Amniotic stem cell (primary cell): ENCODE results near the gene CDK5RAP1.

ENCODE experiments used
- DNase-seq: peaks from one replicate; lab custom pipeline; 2025; lab: John Stamatoyannopoulos, UW

CDK5RAP1 gene

DNA sequence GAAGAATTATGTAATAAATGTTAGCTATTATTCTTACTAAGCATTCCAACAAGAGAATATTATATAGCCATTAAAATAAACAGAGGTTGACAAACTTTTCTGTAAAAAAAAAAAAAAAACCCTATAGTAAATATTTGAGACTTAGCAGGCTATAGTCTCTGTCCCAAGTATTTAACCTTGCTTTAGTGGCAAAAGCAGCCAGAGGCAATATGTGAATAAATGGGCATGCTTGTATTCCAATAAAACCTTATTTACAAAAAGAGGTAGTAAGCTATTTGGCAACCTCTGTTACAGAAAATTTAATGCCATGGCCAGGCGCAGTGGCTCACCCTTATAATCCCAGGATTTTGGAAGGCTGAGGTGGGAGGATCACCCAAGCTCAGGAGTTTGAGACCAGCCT lies 14.6 kb downstream of the CDK5RAP1 start:
- no peak for DNase-seq

DNA sequence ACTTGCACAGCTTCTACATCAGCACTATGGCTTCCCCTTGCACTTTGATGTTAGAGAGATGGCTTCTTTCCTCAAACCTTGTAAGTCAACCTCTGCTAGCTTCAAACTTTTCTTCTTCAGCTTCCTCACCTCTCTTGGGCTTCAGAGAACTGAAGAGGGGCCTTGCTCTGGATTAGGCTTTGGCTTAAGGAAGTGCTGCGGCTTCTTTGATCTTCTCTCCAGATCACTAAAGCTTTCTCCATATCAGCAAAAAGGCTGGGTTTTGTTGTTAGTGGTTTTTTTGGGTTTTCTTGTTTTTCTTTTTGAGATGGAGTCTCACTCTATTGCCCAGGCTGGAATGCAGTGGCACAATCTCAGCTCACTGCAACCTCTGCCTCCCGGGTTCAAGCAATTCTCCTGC lies 24.0 kb downstream of the CDK5RAP1 start:
- no peak for DNase-seq

DNA sequence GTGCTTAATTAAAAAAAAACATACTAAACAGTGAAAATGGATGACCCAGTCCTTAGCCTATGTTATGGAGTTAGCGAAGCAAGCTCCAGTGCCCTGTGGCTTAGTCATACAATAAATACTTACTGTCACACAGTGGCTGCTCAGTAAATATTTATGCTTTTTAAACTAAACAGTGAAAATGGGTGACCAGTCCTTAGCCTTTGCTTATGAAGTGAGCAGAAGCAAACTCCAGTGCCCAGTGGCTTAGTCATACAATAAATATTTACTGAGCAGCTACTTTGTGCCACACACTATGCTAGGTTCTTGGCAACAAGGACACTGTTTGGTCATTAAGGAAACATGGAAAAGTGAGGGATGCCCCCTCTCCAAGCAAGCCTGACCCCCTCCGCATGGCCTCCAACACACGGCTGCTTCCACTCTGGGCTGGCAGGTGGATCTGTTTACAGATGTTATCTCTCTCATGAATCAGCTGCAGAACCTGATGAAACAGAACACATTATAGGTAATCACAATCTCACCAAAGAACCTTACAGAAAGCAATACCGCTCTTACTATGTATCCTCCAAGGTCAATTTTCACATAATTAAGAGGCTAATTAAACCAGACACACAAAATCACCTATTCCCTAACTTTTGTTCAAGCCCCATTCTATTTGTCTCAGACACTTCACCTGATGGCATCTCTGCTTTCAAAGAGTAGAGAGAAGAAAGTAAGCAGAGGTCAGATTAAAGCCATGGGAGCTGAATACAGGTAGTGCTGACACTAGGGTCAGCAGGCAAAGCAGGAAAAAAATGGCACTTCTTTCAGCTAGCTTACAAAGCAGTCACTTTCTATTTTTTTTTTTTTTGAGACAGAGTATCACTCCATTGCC lies 27.3 kb downstream of the CDK5RAP1 start:
- DNase-seq = peak; percentile 10

DNA sequence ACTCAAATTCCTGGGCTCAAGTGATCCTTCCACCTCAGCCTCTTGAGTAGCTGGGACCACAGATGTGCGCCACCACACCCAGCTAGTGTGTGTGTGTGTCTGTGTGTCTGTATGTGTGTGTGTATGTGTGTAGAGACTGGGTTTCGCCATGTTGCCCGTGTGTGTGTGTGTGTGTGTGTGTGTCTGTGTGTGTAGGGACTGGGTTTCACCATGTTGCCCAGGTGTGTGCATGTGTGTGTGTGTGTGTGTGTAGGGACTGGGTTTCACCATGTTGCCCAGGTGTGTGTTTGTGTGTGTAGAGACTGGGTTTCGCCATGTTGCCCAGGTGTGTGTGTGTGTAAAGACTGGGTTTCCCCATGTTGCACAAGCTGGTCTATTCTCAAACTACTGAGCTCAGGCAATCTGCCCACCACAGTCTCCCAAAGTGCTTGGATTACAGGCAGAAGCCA lies 28.3 kb downstream of the CDK5RAP1 start:
- no peak for DNase-seq

- no peak for DNase-seq
These were observed 31.0 kb downstream of the CDK5RAP1 start for GRCh38 chr20:33370291-33370690.

GRCh38 chr20:33362898-33363297 lies 38.4 kb downstream of the CDK5RAP1 start:
- DNase-seq = no peak

DNA sequence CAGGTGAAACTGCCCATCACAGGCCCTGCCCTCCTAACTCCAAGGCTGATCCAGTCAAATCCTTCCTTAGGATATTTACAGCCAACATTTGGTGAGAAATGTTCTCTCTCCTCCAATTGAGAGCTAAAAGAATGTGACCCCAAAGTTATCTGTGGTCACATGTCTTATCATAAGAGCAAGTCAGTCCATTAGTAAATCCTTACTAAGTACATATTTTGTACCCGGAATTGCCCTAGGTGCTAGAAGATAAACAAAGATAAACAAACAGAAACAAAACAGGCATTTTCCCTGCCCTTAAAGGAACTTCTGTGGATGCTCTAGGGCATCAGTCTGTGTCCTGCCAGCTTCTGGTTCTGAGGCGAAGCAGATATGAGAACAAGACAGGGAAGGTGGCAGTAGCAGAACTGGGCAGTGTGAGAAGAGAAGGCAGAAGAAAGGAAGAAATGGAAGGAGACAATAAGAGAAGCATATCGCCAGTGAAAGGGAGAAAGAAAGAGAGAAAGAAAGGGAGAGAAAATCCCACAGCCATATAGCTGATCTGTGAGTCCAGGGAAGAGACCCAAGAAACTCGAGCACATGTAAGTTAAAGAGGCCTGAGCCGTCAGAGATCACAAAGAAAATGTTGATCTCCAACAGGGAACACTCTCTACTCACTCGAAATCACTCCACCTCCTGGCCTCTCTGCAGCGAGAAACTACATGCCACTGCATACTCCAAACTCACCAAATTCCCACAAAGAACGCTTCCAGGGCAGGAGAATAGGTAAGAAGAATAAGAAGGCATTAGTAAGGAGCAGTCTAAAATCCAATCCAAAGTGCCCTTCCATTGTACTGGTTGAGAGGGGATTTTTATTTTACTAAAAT lies 41.7 kb downstream of the CDK5RAP1 start:
- DNase-seq = no peak

- no peak for DNase-seq
These were observed 48.3 kb downstream of the CDK5RAP1 start for GRCh38 chr20:33353013-33353402.

- no peak for DNase-seq
These were observed 48.9 kb downstream of the CDK5RAP1 start for GRCh38 chr20:33352258-33353012.

DNA sequence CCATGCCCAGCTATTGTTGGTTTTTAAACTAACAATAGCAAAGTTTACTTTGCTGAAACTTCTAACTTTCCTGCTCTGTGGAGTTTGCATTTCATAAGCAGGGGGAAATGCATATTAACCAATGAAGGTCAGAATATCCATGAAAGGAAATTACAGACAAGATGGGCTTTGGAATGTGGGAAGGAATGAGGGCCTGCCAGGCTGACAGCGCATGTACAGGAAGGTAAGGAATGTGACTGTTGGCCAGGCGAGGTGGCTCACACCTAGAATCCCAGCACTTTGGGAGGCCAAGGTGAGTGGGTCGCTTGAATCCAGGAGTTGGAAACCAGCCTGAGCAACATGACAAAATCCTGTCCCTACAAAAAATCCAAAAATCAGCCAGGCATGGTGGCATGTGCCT lies 49.6 kb downstream of the CDK5RAP1 start:
- DNase-seq = no peak

GRCh38 chr20:33349493-33349892 lies 51.8 kb downstream of the CDK5RAP1 start:
- DNase-seq = no peak

DNA sequence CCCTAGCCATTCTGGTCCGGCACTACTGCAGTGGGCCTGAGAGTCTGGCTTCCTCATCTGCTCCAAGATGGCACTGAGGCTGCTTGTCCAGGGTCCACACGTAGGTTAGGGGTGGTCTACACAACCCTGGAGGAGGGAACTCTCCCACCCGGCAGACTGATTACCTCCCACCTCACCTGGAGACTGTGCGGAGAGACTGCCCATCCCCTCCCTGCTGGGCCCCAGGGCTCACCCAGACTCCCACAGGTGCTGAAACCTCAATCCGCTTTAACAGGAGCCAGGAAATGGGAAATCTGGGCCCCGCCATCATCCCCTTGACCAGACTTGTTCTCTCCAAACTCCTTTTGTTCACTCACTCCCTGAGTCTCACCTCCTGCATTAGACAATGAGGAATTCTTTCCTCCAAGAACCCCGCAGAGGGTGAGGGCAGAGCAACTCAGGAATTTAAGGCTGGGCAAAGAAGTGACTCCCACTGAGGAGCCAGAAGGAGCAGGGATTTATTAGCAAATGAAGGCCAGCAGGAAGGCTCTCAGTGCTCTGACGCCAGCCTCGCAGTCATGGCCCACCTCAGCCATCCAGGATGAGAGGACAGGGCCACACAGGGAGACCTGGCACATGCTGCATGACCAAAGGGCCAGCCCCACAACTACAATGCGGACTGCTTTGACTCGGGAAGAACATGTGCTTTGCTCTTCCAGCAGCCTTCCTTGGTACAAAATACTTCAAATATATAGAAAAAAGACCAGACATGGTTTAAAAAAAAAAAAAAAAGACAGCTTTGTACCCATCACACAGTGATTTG lies 53.0 kb downstream of the CDK5RAP1 start:
- no peak for DNase-seq

DNA sequence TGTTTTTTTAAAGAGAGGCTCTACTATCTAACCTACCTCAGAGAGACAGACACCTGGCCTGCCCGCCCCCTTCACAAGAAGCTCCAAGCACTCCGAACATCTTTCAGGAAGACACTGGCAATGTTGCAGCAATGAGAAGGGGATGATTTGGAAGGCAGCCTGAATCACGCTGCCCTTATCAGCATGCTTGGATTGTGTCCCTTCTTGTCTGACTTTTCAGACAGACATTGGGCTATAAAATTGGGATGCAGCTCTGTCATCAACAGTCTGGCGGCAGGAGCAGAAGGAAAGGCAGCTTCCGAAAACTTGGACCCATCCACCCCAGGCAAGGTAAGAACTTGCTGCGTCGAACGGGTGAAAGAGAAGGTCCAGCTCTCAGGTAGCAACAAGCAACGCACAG lies 56.0 kb downstream of the CDK5RAP1 start:
- DNase-seq = no peak

- no peak for DNase-seq
These were observed 57.8 kb downstream of the CDK5RAP1 start for GRCh38 chr20:33343521-33343920.

DNA sequence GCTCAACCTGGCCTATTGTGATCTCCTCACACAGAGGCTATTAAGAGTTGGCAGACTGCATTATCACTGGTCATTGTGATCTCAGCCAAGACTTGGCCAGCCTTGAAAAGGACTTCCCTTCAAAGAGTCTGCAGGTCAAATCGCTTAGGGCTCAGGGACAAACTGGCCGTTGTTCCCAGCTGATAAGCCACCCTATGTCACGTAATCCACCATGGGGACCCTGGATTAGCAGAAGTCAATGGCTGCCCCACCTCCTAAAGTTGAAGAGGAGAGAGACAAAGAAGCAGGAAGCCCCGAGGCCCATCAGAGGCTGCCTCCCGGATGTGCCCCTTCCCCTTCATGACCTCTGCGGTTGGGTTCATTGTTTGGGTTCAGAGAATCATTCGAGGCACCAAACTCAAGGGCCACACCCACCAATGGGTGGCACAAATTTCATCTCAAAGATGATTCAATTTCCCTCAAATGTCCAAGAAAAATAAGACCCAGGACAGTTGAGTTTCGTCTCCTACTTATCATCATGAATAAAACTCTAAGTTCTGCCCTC lies 61.7 kb downstream of the CDK5RAP1 start:
- no peak for DNase-seq

GRCh38 chr20:33338467-33339258 lies 62.7 kb downstream of the CDK5RAP1 start:
- DNase-seq = no peak

GRCh38 chr20:33337531-33338165 lies 63.7 kb downstream of the CDK5RAP1 start:
- DNase-seq = no peak

DNA sequence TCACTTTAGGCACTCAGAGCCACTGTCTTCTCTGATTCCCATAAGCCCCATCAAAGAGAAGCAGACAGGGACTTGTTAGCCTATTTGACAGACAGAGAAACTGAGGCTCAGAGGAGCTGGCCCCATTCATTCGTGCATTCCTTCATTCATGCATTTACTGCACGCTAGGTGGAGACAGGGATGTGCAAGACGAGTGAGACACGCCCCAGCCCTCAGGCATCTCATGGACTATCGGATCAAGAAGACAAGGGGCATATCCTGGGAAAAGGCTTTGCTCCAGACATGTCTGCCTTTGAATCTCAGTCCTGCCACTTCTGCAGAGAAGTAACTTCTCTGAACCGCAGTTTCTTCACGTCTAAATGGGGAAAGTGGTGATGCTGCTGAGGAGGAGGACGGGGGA lies 64.2 kb downstream of the CDK5RAP1 start:
- DNase-seq = no peak

DNA sequence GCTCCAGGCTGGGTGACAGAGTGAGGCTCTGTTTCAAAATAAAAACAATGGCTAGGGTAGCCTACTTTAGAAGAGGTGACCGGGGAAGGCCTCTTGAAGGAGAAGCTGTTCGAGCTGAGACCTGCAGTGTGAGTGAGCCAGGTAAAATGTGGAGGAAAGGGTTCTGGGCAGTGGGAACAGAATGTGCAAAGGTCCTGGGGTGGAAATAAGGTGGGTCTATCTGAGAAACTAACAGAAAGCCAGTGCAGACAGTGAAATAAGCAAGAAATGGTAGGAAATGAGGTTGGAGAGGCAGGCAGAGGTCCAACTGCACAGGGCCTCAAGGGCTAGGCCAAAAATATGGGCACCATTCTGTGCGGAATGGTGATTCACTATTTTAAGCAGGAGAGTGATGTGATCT lies 64.9 kb downstream of the CDK5RAP1 start:
- DNase-seq = no peak

GRCh38 chr20:33334111-33334510 lies 67.2 kb downstream of the CDK5RAP1 start:
- no peak for DNase-seq
